ENCODE data around the gene MYADM. TPM values are rescaled to one million over a fixed set of nuclear protein-coding genes. Genes with fewer than 3 reads are reported as not detected.

MYADM gene
- total and polyA plus RNA-seq, 9 donors, result 27.5 to 216 (median 134) TPM

DNA sequence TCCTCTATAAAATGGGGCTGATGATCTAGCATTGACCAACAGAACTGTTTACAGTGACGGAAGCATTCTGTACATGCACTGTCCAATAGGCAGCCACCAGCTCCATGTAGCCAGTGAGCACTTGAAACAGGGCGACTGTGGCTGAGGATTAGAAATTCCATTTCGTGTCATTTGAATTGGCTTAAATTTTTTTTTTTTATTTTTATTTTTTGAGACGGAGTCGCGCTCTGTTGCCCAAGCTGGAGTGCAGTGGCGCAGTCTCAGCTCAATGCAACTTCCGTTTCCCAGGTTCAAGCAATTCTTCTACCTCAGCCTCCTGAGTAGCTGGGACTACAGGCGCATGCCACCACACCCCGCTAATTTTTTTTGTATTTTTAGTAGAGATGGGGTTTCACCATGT is 17.4 kb downstream of the MYADM start:
- Histone ChIP-seq H3K4me3 (no peak overlapping the region), H3K9me3 (no peaks in the 10 kb centered on the region), H3K27ac (no peak overlapping the region), H3K36me3 (no peaks in the 10 kb centered on the region), H3K4me1 (ENCODE audit: insufficient read depth) (peaks cover 2% of the 10 kb centered on the region), H3K27me3 (no peaks in the 10 kb centered on the region)
- TF ChIP-seq CTCF (IDR thresholded peaks at IDR 0.05) (no peak), EP300 (IDR thresholded peaks at IDR 0.05) (no peak), POLR2A (IDR thresholded peaks at IDR 0.05) (no peak)
- 89 to 93% (median 92%) methylated on average over 10 of the region's 10 CpGs for WGBS, 3 donors
- no peak for DNase-seq
- intact Hi-C loops (cut with DNase I), result no loop called here

- no peaks in the 10 kb centered on the region for H3K27me3 ChIP-seq
- no peaks in the 10 kb centered on the region for H3K9me3 ChIP-seq
- 60 to 67% (median 66%) methylated on average over 23 of the region's 23 CpGs for WGBS, 3 donors
- no peaks in the 10 kb centered on the region for H3K36me3 ChIP-seq
- no peak overlapping the region for H3K27ac ChIP-seq
- TF ChIP-seq POLR2A (IDR thresholded peaks at IDR 0.05) (no peak), CTCF (IDR thresholded peaks at IDR 0.05) (no peak), EP300 (IDR thresholded peaks at IDR 0.05) (no peak)
- intact Hi-C loops (cut with DNase I), result no loop called here
- H3K4me3 ChIP-seq, result no peak overlapping the region
- H3K4me1 ChIP-seq (ENCODE audit: insufficient read depth), result no peaks in the 10 kb centered on the region
- no peak for DNase-seq
These were observed 24.8 kb downstream of the MYADM start for GRCh38 chr19:53892301-53892980.

DNA sequence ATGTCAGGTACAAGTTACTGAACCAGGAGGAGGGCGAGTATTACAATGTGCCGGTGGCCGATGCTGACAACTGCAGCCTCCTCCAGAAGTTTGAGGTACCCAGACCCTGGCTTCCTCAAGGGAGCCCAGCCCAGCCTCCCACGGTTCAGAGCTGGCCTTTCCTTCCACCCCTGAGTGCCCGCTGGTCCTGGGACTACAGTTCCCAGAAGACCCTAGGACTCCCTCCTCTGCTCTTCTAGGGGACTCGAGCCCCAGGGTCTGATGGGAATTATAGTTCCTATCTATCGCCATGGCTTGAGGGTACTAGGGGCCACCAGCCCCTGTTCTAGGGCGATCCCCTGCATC is 25.3 kb downstream of the MYADM start:
- WGBS, 3 donors, result 52 to 55% (median 52%) methylated on average over 8 of the region's 8 CpGs
- intact Hi-C loops (cut with DNase I), result no loop called here
- H3K27me3 ChIP-seq, result no peaks in the 10 kb centered on the region

GRCh38 chr19:53894707-53895106 is 27.0 kb downstream of the MYADM start:
- H3K4me1 ChIP-seq (ENCODE audit: insufficient read depth), result no peaks in the 10 kb centered on the region
- 72 to 84% (median 76%) methylated on average over 9 of the region's 9 CpGs for WGBS, 3 donors
- no peaks in the 10 kb centered on the region for H3K27me3 ChIP-seq
- intact Hi-C loops (cut with DNase I), result no loop called here
- no peak overlapping the region for H3K27ac ChIP-seq
- H3K9me3 ChIP-seq, result no peaks in the 10 kb centered on the region
- DNase-seq, result no peak
- no peak for TF ChIP-seq CTCF (IDR thresholded peaks at IDR 0.05)
- TF ChIP-seq EP300 (IDR thresholded peaks at IDR 0.05), result no peak
- no peak for TF ChIP-seq POLR2A (IDR thresholded peaks at IDR 0.05)
- no peaks in the 10 kb centered on the region for H3K36me3 ChIP-seq
- no peak overlapping the region for H3K4me3 ChIP-seq

More for the DNA sequence above, 25.3 kb downstream of the MYADM start:
- no peak for DNase-seq
- H3K9me3 ChIP-seq, result no peaks in the 10 kb centered on the region
- H3K4me1 ChIP-seq (ENCODE audit: insufficient read depth), result no peaks in the 10 kb centered on the region
- no peak overlapping the region for H3K4me3 ChIP-seq
- H3K36me3 ChIP-seq, result no peaks in the 10 kb centered on the region
- TF ChIP-seq POLR2A (IDR thresholded peaks at IDR 0.05) (no peak), CTCF (IDR thresholded peaks at IDR 0.05) (no peak)
- H3K27ac ChIP-seq, result no peak overlapping the region

All from ovary (tissue), 9 donors.